Measurements from ENCODE around the gene C14orf132.

Gene C14orf132

GRCh38 chr14:96118391-96118790 lies 79.2 kb downstream of the C14orf132 start:
- Histone ChIP-seq H4K20me1 (ENCODE audit: insufficient read depth, low read length, poor library complexity, severe bottlenecking) (no peaks in the 10 kb centered on the region), H3K9me3 (ENCODE audit: insufficient read depth, low read depth, low read length) (peaks cover 4% of the 10 kb centered on the region; the same call in 1 of the 2 replicates), H3K79me2 (ENCODE audit: insufficient read depth, low read length) (no peaks in the 10 kb centered on the region), H3K9me2 (replicated peaks; ENCODE audit: low read depth, low read length) (no peaks in the 10 kb centered on the region), H3K36me3 (ENCODE audit: insufficient read depth, low read length) (no peaks in the 10 kb centered on the region), H3K9ac (ENCODE audit: low read depth, low read length, poor library complexity, severe bottlenecking) (no peak overlapping the region), H3K4me2 (ENCODE audit: low read depth, low read length, poor library complexity, severe bottlenecking) (no peak overlapping the region), H3K4me3 (ENCODE audit: low read length, poor library complexity, severe bottlenecking) (no peak overlapping the region), H2AFZ (ENCODE audit: low read length) (no peak overlapping the region), H3K27me3 (ENCODE audit: insufficient read depth, low read length, poor library complexity, severe bottlenecking) (no peaks in the 10 kb centered on the region), H3K4me1 (ENCODE audit: insufficient read depth, low read length, poor library complexity, severe bottlenecking) (no peaks in the 10 kb centered on the region), H3F3A (ENCODE audit: low read depth) (no peaks in the 10 kb centered on the region)
- TF ChIP-seq CTCF (conservative IDR thresholded peaks at IDR 0.05; ENCODE audit: low read length), result no peak
- no peak for TF ChIP-seq EZH2phosphoT487 (IDR thresholded peaks at IDR 0.05; ENCODE audit: borderline replicate concordance)

- H3K4me1 ChIP-seq (ENCODE audit: insufficient read depth, low read length, poor library complexity, severe bottlenecking), result no peaks in the 10 kb centered on the region
- H3K9ac ChIP-seq (ENCODE audit: low read depth, low read length, poor library complexity, severe bottlenecking), result no peak overlapping the region
- no peak overlapping the region for H3K4me3 ChIP-seq (ENCODE audit: low read length, poor library complexity, severe bottlenecking)
- no peaks in the 10 kb centered on the region for H4K20me1 ChIP-seq (ENCODE audit: insufficient read depth, low read length, poor library complexity, severe bottlenecking)
- no peak overlapping the region for H3K4me2 ChIP-seq (ENCODE audit: low read depth, low read length, poor library complexity, severe bottlenecking)
- no peaks in the 10 kb centered on the region for H3K79me2 ChIP-seq (ENCODE audit: insufficient read depth, low read length)
- H3F3A ChIP-seq (ENCODE audit: low read depth), result no peaks in the 10 kb centered on the region
- H2AFZ ChIP-seq (ENCODE audit: low read length), result no peak overlapping the region
- H3K27me3 ChIP-seq (ENCODE audit: insufficient read depth, low read length, poor library complexity, severe bottlenecking), result no peaks in the 10 kb centered on the region
- no peaks in the 10 kb centered on the region for H3K36me3 ChIP-seq (ENCODE audit: insufficient read depth, low read length)
- H3K9me2 ChIP-seq (replicated peaks; ENCODE audit: low read depth, low read length), result no peaks in the 10 kb centered on the region
- H3K9me3 ChIP-seq (ENCODE audit: insufficient read depth, low read depth, low read length), result peaks cover 3% of the 10 kb centered on the region; the same call in 1 of the 2 replicates
- TF ChIP-seq EZH2phosphoT487 (IDR thresholded peaks at IDR 0.05; ENCODE audit: borderline replicate concordance), result no peak
- TF ChIP-seq CTCF (conservative IDR thresholded peaks at IDR 0.05; ENCODE audit: low read length), result no peak
These were observed 80.8 kb downstream of the C14orf132 start for GRCh38 chr14:96119947-96120346.

DNA sequence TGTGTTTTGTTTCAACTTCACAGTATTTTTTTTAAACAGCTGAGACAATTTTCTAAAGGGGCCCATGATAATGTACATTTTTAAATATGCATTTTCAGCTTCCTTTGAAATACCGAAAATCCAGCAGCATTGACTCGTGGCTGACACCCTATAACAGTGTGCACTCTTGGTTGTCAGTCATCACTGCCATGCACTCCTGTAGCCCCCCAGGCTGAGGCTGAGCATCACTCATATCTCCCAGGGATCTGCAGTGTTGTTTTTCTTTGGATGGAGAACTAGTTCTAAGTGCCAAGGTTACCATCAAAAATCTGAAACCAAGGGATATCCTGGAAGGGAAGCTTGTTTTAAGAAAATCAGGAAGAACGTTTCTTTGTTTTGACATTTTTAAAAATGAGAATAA lies 81.2 kb downstream of the C14orf132 start:
- Histone ChIP-seq H3K4me1 (ENCODE audit: insufficient read depth, low read length, poor library complexity, severe bottlenecking) (no peaks in the 10 kb centered on the region), H2AFZ (ENCODE audit: low read length) (no peak overlapping the region), H3K36me3 (ENCODE audit: insufficient read depth, low read length) (no peaks in the 10 kb centered on the region), H3K4me2 (ENCODE audit: low read depth, low read length, poor library complexity, severe bottlenecking) (no peak overlapping the region), H3K79me2 (ENCODE audit: insufficient read depth, low read length) (no peaks in the 10 kb centered on the region), H3K9me2 (replicated peaks; ENCODE audit: low read depth, low read length) (no peaks in the 10 kb centered on the region), H3F3A (ENCODE audit: low read depth) (no peaks in the 10 kb centered on the region), H3K4me3 (ENCODE audit: low read length, poor library complexity, severe bottlenecking) (no peak overlapping the region), H4K20me1 (ENCODE audit: insufficient read depth, low read length, poor library complexity, severe bottlenecking) (no peaks in the 10 kb centered on the region), H3K27me3 (ENCODE audit: insufficient read depth, low read length, poor library complexity, severe bottlenecking) (no peaks in the 10 kb centered on the region), H3K9ac (ENCODE audit: low read depth, low read length, poor library complexity, severe bottlenecking) (no peak overlapping the region), H3K9me3 (ENCODE audit: insufficient read depth, low read depth, low read length) (peaks cover 3% of the 10 kb centered on the region; the same call in 1 of the 2 replicates)
- TF ChIP-seq EZH2phosphoT487 (IDR thresholded peaks at IDR 0.05; ENCODE audit: borderline replicate concordance) (no peak), CTCF (conservative IDR thresholded peaks at IDR 0.05; ENCODE audit: low read length) (no peak)
